Liver (tissue), 9 donors: ENCODE measurements around the gene KRTAP10-7. TPM values are rescaled to one million over a fixed set of nuclear protein-coding genes. Genes with fewer than 3 reads are reported as not detected.
"Not testable (repeated sequence)": the region's sequence is repeated elsewhere in the genome, so short reads cannot be mapped to it uniquely, and the experiment has no call there.

Experiments
- DNase-seq: peaks from one replicate; pipeline ENCODE4 v3.0.0-alpha.2; 2017; ENCODE audit warnings: low spot score
- H3K27ac ChIP-seq, 2 donors: one replicate each; pipeline ENCODE4 v1.7.0; 2013; ENCODE audit warnings: inconsistent platforms in 2 of 2, low read length in 2 of 2, control low read depth in 1 of 2, low read depth in 1 of 2, mild to moderate bottlenecking in 1 of 2
- H3K27me3 ChIP-seq, 4 donors: one replicate each; pipeline versions ENCODE4 v1.6.1 to v1.7.0; 2013; ENCODE audit warnings: low read length in 3 of 4, inconsistent platforms in 1 of 4, mild to moderate bottlenecking in 1 of 4, moderate library complexity in 1 of 4; ENCODE audit not compliant: control insufficient read depth in 4 of 4, insufficient read depth in 4 of 4
- H3K36me3 ChIP-seq, 4 donors: one replicate each; pipeline versions ENCODE4 v1.6.1 to v1.7.0; 2013; ENCODE audit warnings: low read length in 3 of 4, mild to moderate bottlenecking in 3 of 4, low read depth in 1 of 4, moderate library complexity in 1 of 4; ENCODE audit not compliant: control insufficient read depth in 4 of 4, insufficient read depth in 3 of 4
- H3K4me1 ChIP-seq, 4 donors: one replicate each; pipeline versions ENCODE4 v1.6.1 to v1.7.0; 2013; ENCODE audit warnings: low read length in 3 of 4, mild to moderate bottlenecking in 3 of 4, moderate library complexity in 1 of 4; ENCODE audit not compliant: control insufficient read depth in 4 of 4, insufficient read depth in 4 of 4
- H3K4me3 ChIP-seq, 3 donors: one replicate each; pipeline versions ENCODE4 v1.6.1 to v1.7.0; 2013; ENCODE audit warnings: low read length in 3 of 3, control low read depth in 1 of 3, low read depth in 1 of 3, mild to moderate bottlenecking in 1 of 3
- H3K9ac ChIP-seq, 2 donors: one replicate each; pipeline ENCODE4 v1.7.0; 2013; ENCODE audit warnings: low read length in 2 of 2, mild to moderate bottlenecking in 2 of 2, moderate library complexity in 2 of 2, control low read depth in 1 of 2, low read depth in 1 of 2
- H3K9me3 ChIP-seq, 4 donors: one replicate each; pipeline versions ENCODE4 v1.6.1 to v1.7.0; 2013; ENCODE audit warnings: low read length in 3 of 4; ENCODE audit not compliant: control insufficient read depth in 4 of 4
- ATF3 ChIP-seq: IDR thresholded peaks from 2 replicates; pipeline ENCODE4 v1.6.1; 2016; ENCODE audit warnings: antibody characterized with exemption
- CTCF ChIP-seq: fragments of 150-350 bp; IDR thresholded peaks from 2 replicates; pipeline ENCODE4 v1.5.1; 2017; ENCODE audit warnings: improper control_type of control experiment, low read depth, low read length; ENCODE audit not compliant: missing input control
- EGR1 ChIP-seq, 2 donors: IDR thresholded peaks; 2 replicates each; pipeline ENCODE4 v1.6.1; 2016 to 2018; ENCODE audit warnings: antibody characterized with exemption in 2 of 2, low read depth in 2 of 2
- FOXA1 ChIP-seq: IDR thresholded peaks from 2 replicates; pipeline ENCODE4 v1.6.1; 2016; ENCODE audit warnings: antibody characterized with exemption
- FOXA2 ChIP-seq: IDR thresholded peaks from 2 replicates; pipeline ENCODE4 v1.6.1; 2016; ENCODE audit warnings: antibody characterized with exemption
- GABPA ChIP-seq, 2 donors: IDR thresholded peaks in 1 of 2; conservative IDR thresholded peaks in 1 of 2; 2 replicates each; pipeline ENCODE4 v1.6.1; 2016; ENCODE audit warnings: antibody characterized with exemption in 2 of 2, mild to moderate bottlenecking in 1 of 2, moderate library complexity in 1 of 2
- HNF4A ChIP-seq, 2 donors: conservative IDR thresholded peaks; 2 replicates each; pipeline ENCODE4 v1.6.1; 2016; ENCODE audit warnings: antibody characterized with exemption in 2 of 2, mild to moderate bottlenecking in 2 of 2
- HNF4G ChIP-seq: IDR thresholded peaks from 2 replicates; pipeline ENCODE4 v1.6.1; 2016; ENCODE audit warnings: antibody characterized with exemption
- JUND ChIP-seq, 2 donors: IDR thresholded peaks; 2 replicates each; pipeline ENCODE4 v1.6.1; 2016; ENCODE audit warnings: antibody characterized with exemption in 2 of 2
- MAX ChIP-seq: IDR thresholded peaks from 2 replicates; pipeline ENCODE4 v1.6.1; 2016; ENCODE audit warnings: antibody characterized with exemption
- RXRA ChIP-seq, 2 donors: IDR thresholded peaks; 2 replicates each; pipeline ENCODE4 v1.6.1; 2017 to 2018; ENCODE audit warnings: antibody characterized with exemption in 2 of 2, mild to moderate bottlenecking in 1 of 2
- SP1 ChIP-seq: IDR thresholded peaks from 2 replicates; pipeline ENCODE4 v1.6.1; 2018; ENCODE audit warnings: antibody characterized with exemption, mild to moderate bottlenecking
- TAF1 ChIP-seq: conservative IDR thresholded peaks from 2 replicates; pipeline ENCODE4 v1.6.1; 2016; ENCODE audit warnings: antibody characterized with exemption, mild to moderate bottlenecking
- ZBTB33 ChIP-seq: IDR thresholded peaks from 2 replicates; pipeline ENCODE4 v1.6.1; 2016; ENCODE audit warnings: antibody characterized with exemption
- WGBS: extraction: QIAGEN DNeasy Blood & Tissue Kit; methylation state at CpG from one replicate; pipeline ENCODE4 v1.1.7; 2013; 5-methylcytosine and 5-hydroxymethylcytosine counted together
- polyA plus RNA-seq, 2 donors: library from polyadenylated mRNA; stranded (reverse) in 1 of 2; unstranded in 1 of 2; fragments of 200-250 nt in 1 of 2; fragments of >200 nt in 1 of 2; fragmentation: Nextera tagmentation in 1 of 2; extraction: Ambion mirVana in 1 of 2; gene quantifications; one replicate each; pipeline versions ENCODE4 v1.2.1 to v1.2.3, GENCODE V29; 2013 to 2015
- total RNA-seq, 2 donors: library from RNA; depleted of rRNA; stranded (reverse); fragments of >200 nt; gene quantifications; one replicate each; pipeline ENCODE4 v1.2.3, GENCODE V29; 2014
- donor health status: healthy.
- donor health status: healthy.
- donor health status: healthy.
- donor health status: healthy.
- donor health status: healthy.

Gene KRTAP10-7
- total and polyA plus RNA-seq, 4 donors: not detected

GRCh38 chr21:44572959-44573583 lies 27.3 kb upstream of the KRTAP10-7 start:
- Histone ChIP-seq H3K9ac (no peak overlapping the region), H3K36me3 (no peaks in the 10 kb centered on the region), H3K9me3 (peaks cover 0 to 7% (median 1%) of the 10 kb centered on the region in 4 donors), H3K27ac (no peak overlapping the region), H3K27me3 (no peaks in the 10 kb centered on the region), H3K4me3 (no peak overlapping the region), H3K4me1 (peaks cover 0 to 7% (median 3%) of the 10 kb centered on the region in 4 donors)
- peak; percentile 10 for DNase-seq
- WGBS: 91% methylated on average over 15 of the region's 15 CpGs
- TF ChIP-seq SP1 (no peak), TAF1 (no peak), ATF3 (no peak), JUND (IDR thresholded peaks at IDR 0.05) (no peak), RXRA (IDR thresholded peaks at IDR 0.05) (no peak), GABPA (IDR thresholded peaks at IDR 0.05 in 1 of 2, conservative IDR thresholded peaks at IDR 0.05 in 1 of 2) (no peak), HNF4G (no peak)

- WGBS: 61% methylated on average over 22 of the region's 25 CpGs
- not testable (repeated sequence) for H3K4me1 ChIP-seq, H3K36me3 ChIP-seq, H3K27ac ChIP-seq, H3K9ac ChIP-seq, DNase-seq, H3K9me3 ChIP-seq, H3K4me3 ChIP-seq, H3K27me3 ChIP-seq
Measured at GRCh38 chr21:44573630-44574456, 26.6 kb upstream of the KRTAP10-7 start, which contains the start of gene KRTAP10-4. Gene KRTAP10-4, plus strand, starts transcription at chr21:44573729. Its CDS starts 30 bp downstream, at chr21:44573759.

GRCh38 chr21:44574457-44575306 lies 25.7 kb upstream of the KRTAP10-7 start:
- Histone ChIP-seq H3K27ac (no peak overlapping the region), H3K36me3 (no peaks in the 10 kb centered on the region), H3K27me3 (no peaks in the 10 kb centered on the region), H3K4me3 (no peak overlapping the region), H3K4me1 (peaks cover 0 to 7% (median 3%) of the 10 kb centered on the region in 4 donors), H3K9me3 (peaks cover 0 to 7% (median 1%) of the 10 kb centered on the region in 4 donors), H3K9ac (no peak overlapping the region)
- peak; percentile 29 to 55 for TF ChIP-seq RXRA (IDR thresholded peaks at IDR 0.05)
- no peak for TF ChIP-seq CTCF
- no peak for TF ChIP-seq TAF1
- no peak for TF ChIP-seq MAX
- no peak for TF ChIP-seq FOXA1
- TF ChIP-seq ZBTB33: no peak
- no peak for TF ChIP-seq EGR1 (IDR thresholded peaks at IDR 0.05; ENCODE audit: low read depth in 2 of 2)
- peak in 1 of 2 donors; percentile 63 for TF ChIP-seq HNF4A (conservative IDR thresholded peaks at IDR 0.05)
- no peak for TF ChIP-seq GABPA (IDR thresholded peaks at IDR 0.05 in 1 of 2, conservative IDR thresholded peaks at IDR 0.05 in 1 of 2)
- TF ChIP-seq SP1: peak; percentile 25
- no peak for TF ChIP-seq ATF3
- no peak for TF ChIP-seq FOXA2
- TF ChIP-seq JUND (IDR thresholded peaks at IDR 0.05): no peak
- 24% methylated on average over 21 of the region's 21 CpGs for WGBS
- DNase-seq: peak; percentile 35
